Measurements from ENCODE around the gene CDS1. TPM values are rescaled to one million over a fixed set of nuclear protein-coding genes. Genes with fewer than 3 reads are reported as not detected.
"Not testable (repeated sequence)": the region's sequence is repeated elsewhere in the genome, so short reads cannot be mapped to it uniquely, and the experiment has no call there.

Gene CDS1
- total RNA-seq, 2 experiments from 2014 or later = 0.12 to 0.30 TPM

- no peak overlapping the region for H3K27ac Mint-ChIP-seq
- DNase-seq = no peak
- no peaks in the 10 kb centered on the region for H3K36me3 Mint-ChIP-seq
- H3K9me3 Mint-ChIP-seq = no peaks in the 10 kb centered on the region
- H3K27me3 Mint-ChIP-seq = no peaks in the 10 kb centered on the region
- H3K4me3 Mint-ChIP-seq = no peak overlapping the region
- no peaks in the 10 kb centered on the region for H3K4me1 Mint-ChIP-seq
These were observed 55.2 kb downstream of the CDS1 start for GRCh38 chr4:84638092-84638491.

- Mint-ChIP-seq H3K27me3 (no peaks in the 10 kb centered on the region), H3K27ac (no peak overlapping the region), H3K36me3 (no peaks in the 10 kb centered on the region), H3K9me3 (no peaks in the 10 kb centered on the region), H3K4me1 (no peaks in the 10 kb centered on the region), H3K4me3 (no peak overlapping the region)
- DNase-seq = no peak
These were observed 56.2 kb downstream of the CDS1 start for GRCh38 chr4:84639145-84639544.

GRCh38 chr4:84644087-84644486 is 61.2 kb downstream of the CDS1 start:
- no peak for DNase-seq
- Mint-ChIP-seq H3K4me1 (no peaks in the 10 kb centered on the region), H3K4me3 (no peak overlapping the region), H3K27ac (no peak overlapping the region), H3K27me3 (no peaks in the 10 kb centered on the region), H3K9me3 (no peaks in the 10 kb centered on the region), H3K36me3 (no peaks in the 10 kb centered on the region)

- Mint-ChIP-seq H3K27me3 (no peaks in the 10 kb centered on the region), H3K9me3 (no peaks in the 10 kb centered on the region), H3K4me1 (no peaks in the 10 kb centered on the region), H3K36me3 (peaks cover 1% of the 10 kb centered on the region), H3K4me3 (no peak overlapping the region), H3K27ac (no peak overlapping the region)
- DNase-seq = no peak
These were observed 64.5 kb downstream of the CDS1 start for GRCh38 chr4:84647312-84647884.

- no peak overlapping the region for H3K4me3 Mint-ChIP-seq
- no peak overlapping the region for H3K27ac Mint-ChIP-seq
- H3K9me3 Mint-ChIP-seq = no peaks in the 10 kb centered on the region
- no peak for DNase-seq
- peaks cover 1% of the 10 kb centered on the region for H3K36me3 Mint-ChIP-seq
- no peaks in the 10 kb centered on the region for H3K4me1 Mint-ChIP-seq
- no peaks in the 10 kb centered on the region for H3K27me3 Mint-ChIP-seq
These were observed 65.3 kb downstream of the CDS1 start for GRCh38 chr4:84648178-84648577.

- Mint-ChIP-seq H3K4me3 (no peak overlapping the region), H3K4me1 (no peaks in the 10 kb centered on the region), H3K27ac (no peak overlapping the region), H3K36me3 (peaks cover 1% of the 10 kb centered on the region), H3K27me3 (no peaks in the 10 kb centered on the region), H3K9me3 (no peaks in the 10 kb centered on the region)
- no peak for DNase-seq
These were observed 66.1 kb downstream of the CDS1 start for GRCh38 chr4:84648863-84649647.

- no peak for DNase-seq
- no peak overlapping the region for H3K27ac Mint-ChIP-seq
- H3K4me3 Mint-ChIP-seq = no peak overlapping the region
- no peaks in the 10 kb centered on the region for H3K9me3 Mint-ChIP-seq
- H3K27me3 Mint-ChIP-seq = peaks cover 4% of the 10 kb centered on the region
- no peaks in the 10 kb centered on the region for H3K4me1 Mint-ChIP-seq
- peaks cover 1% of the 10 kb centered on the region for H3K36me3 Mint-ChIP-seq
These were observed 68.6 kb downstream of the CDS1 start for GRCh38 chr4:84651499-84651898.

- H3K4me1 Mint-ChIP-seq = no peaks in the 10 kb centered on the region
- peaks cover 2% of the 10 kb centered on the region for H3K9me3 Mint-ChIP-seq
- no peak overlapping the region for H3K27ac Mint-ChIP-seq
These were observed 69.6 kb downstream of the CDS1 start for GRCh38 chr4:84652478-84652877.

GRCh38 chr4:84660606-84661005 is 77.7 kb downstream of the CDS1 start:
- no peaks in the 10 kb centered on the region for H3K4me1 Mint-ChIP-seq
- no peaks in the 10 kb centered on the region for H3K36me3 Mint-ChIP-seq
- no peak overlapping the region for H3K27ac Mint-ChIP-seq
- peaks cover 4% of the 10 kb centered on the region for H3K27me3 Mint-ChIP-seq
- no peak overlapping the region for H3K4me3 Mint-ChIP-seq
- H3K9me3 Mint-ChIP-seq = peaks cover 4% of the 10 kb centered on the region
- no peak for DNase-seq

More at GRCh38 chr4:84652478-84652877, 69.6 kb downstream of the CDS1 start:
- H3K36me3 Mint-ChIP-seq = peaks cover 1% of the 10 kb centered on the region
- no peak for DNase-seq
- H3K4me3 Mint-ChIP-seq = no peak overlapping the region
- H3K27me3 Mint-ChIP-seq = peaks cover 4% of the 10 kb centered on the region

- H3K4me3 Mint-ChIP-seq = no peak overlapping the region
- H3K4me1 Mint-ChIP-seq = no peaks in the 10 kb centered on the region
- H3K9me3 Mint-ChIP-seq = peaks cover 4% of the 10 kb centered on the region
- DNase-seq = no peak
- H3K36me3 Mint-ChIP-seq = no peaks in the 10 kb centered on the region
- no peaks in the 10 kb centered on the region for H3K27me3 Mint-ChIP-seq
- H3K27ac Mint-ChIP-seq = no peak overlapping the region
These were observed 78.4 kb downstream of the CDS1 start for GRCh38 chr4:84661191-84661939.

- not testable (repeated sequence) for H3K4me3 Mint-ChIP-seq, H3K27ac Mint-ChIP-seq, H3K4me1 Mint-ChIP-seq, H3K9me3 Mint-ChIP-seq, H3K36me3 Mint-ChIP-seq, DNase-seq, H3K27me3 Mint-ChIP-seq
These were observed 81.8 kb downstream of the CDS1 start for GRCh38 chr4:84664767-84665166.

GRCh38 chr4:84666439-84666838 is 83.5 kb downstream of the CDS1 start:
- H3K27me3 Mint-ChIP-seq = no peaks in the 10 kb centered on the region
- DNase-seq = no peak
- no peaks in the 10 kb centered on the region for H3K9me3 Mint-ChIP-seq
- no peak overlapping the region for H3K27ac Mint-ChIP-seq
- H3K4me1 Mint-ChIP-seq = no peaks in the 10 kb centered on the region
- no peaks in the 10 kb centered on the region for H3K36me3 Mint-ChIP-seq
- no peak overlapping the region for H3K4me3 Mint-ChIP-seq

- H3K4me1 Mint-ChIP-seq = no peaks in the 10 kb centered on the region
These were observed 86.3 kb downstream of the CDS1 start for GRCh38 chr4:84669201-84669600.

GRCh38 chr4:84672177-84672576 is 89.2 kb downstream of the CDS1 start:
- no peaks in the 10 kb centered on the region for H3K36me3 Mint-ChIP-seq
- H3K27ac Mint-ChIP-seq = no peak overlapping the region
- no peaks in the 10 kb centered on the region for H3K9me3 Mint-ChIP-seq
- H3K4me3 Mint-ChIP-seq = no peak overlapping the region
- H3K4me1 Mint-ChIP-seq = no peaks in the 10 kb centered on the region
- no peak for DNase-seq
- H3K27me3 Mint-ChIP-seq = peaks cover 3% of the 10 kb centered on the region

More at GRCh38 chr4:84669201-84669600, 86.3 kb downstream of the CDS1 start:
- no peak overlapping the region for H3K4me3 Mint-ChIP-seq
- no peaks in the 10 kb centered on the region for H3K9me3 Mint-ChIP-seq
- H3K27ac Mint-ChIP-seq = no peak overlapping the region
- no peaks in the 10 kb centered on the region for H3K36me3 Mint-ChIP-seq
- DNase-seq = no peak
- no peaks in the 10 kb centered on the region for H3K27me3 Mint-ChIP-seq

- H3K4me1 Mint-ChIP-seq = no peaks in the 10 kb centered on the region
These were observed 90.7 kb downstream of the CDS1 start for GRCh38 chr4:84673475-84674240.

More at GRCh38 chr4:84673475-84674240, 90.7 kb downstream of the CDS1 start:
- H3K27me3 Mint-ChIP-seq = peaks cover 3% of the 10 kb centered on the region
- no peaks in the 10 kb centered on the region for H3K36me3 Mint-ChIP-seq
- H3K4me3 Mint-ChIP-seq = no peak overlapping the region
- DNase-seq = no peak
- H3K9me3 Mint-ChIP-seq = no peaks in the 10 kb centered on the region
- H3K27ac Mint-ChIP-seq = no peak overlapping the region
